GM21619 (cell line): ENCODE results near the gene MANSC4.

ENCODE experiments used
- ATAC-seq: cut with Tn5 transposase; IDR thresholded peaks from one replicate; pipeline ENCODE4 v1.9.1; 2021; ENCODE audit not compliant: unreplicated experiment

The MANSC4 gene

GRCh38 chr12:27801630-27802029 is 21.6 kb upstream of the MANSC4 start:
- ATAC-seq: no peak

GRCh38 chr12:27800819-27801218 is 20.8 kb upstream of the MANSC4 start:
- no peak for ATAC-seq

GRCh38 chr12:27797301-27798025 is 17.4 kb upstream of the MANSC4 start:
- ATAC-seq: no peak

- ATAC-seq: no peak
Measured at GRCh38 chr12:27796128-27796527, 16.1 kb upstream of the MANSC4 start.

- ATAC-seq: no peak
Measured at GRCh38 chr12:27794818-27795584, 15.0 kb upstream of the MANSC4 start.

- no peak for ATAC-seq
Measured at GRCh38 chr12:27790179-27790578, 10.1 kb upstream of the MANSC4 start.

GRCh38 chr12:27787559-27787958 is 7.5 kb upstream of the MANSC4 start:
- no peak for ATAC-seq

GRCh38 chr12:27785882-27786570 is 6.0 kb upstream of the MANSC4 start:
- no peak for ATAC-seq

- no peak for ATAC-seq
Measured at GRCh38 chr12:27782481-27782880, 2.4 kb upstream of the MANSC4 start.

GRCh38 chr12:27781680-27782079 is 1.6 kb upstream of the MANSC4 start:
- no peak for ATAC-seq

- peak; percentile 40 for ATAC-seq
Measured at GRCh38 chr12:27780612-27781408, 774 bp upstream of the MANSC4 start.

GRCh38 chr12:27779416-27779919 is 568 bp downstream of the MANSC4 start:
- peak; percentile 6 for ATAC-seq

GRCh38 chr12:27778206-27778605 is 1.8 kb downstream of the MANSC4 start:
- no peak for ATAC-seq

GRCh38 chr12:27777141-27777540 is 2.9 kb downstream of the MANSC4 start:
- no peak for ATAC-seq

- no peak for ATAC-seq
Measured at GRCh38 chr12:27772328-27773049, 7.5 kb downstream of the MANSC4 start.

- ATAC-seq: no peak
Measured at GRCh38 chr12:27771481-27772327, 8.3 kb downstream of the MANSC4 start.

GRCh38 chr12:27769142-27769673 is 10.8 kb downstream of the MANSC4 start:
- ATAC-seq: no peak

- no peak for ATAC-seq
Measured at GRCh38 chr12:27766587-27766986, 13.4 kb downstream of the MANSC4 start.

GRCh38 chr12:27762757-27763156 is 17.3 kb downstream of the MANSC4 start:
- no peak for ATAC-seq
